HG03103 (cell line): ENCODE data around the gene METTL15.
"Not testable (repeated sequence)": the region's sequence is repeated elsewhere in the genome, so short reads cannot be mapped to it uniquely, and the experiment has no call there.

Source experiments
- ATAC-seq: cut with Tn5 transposase; IDR thresholded peaks from one replicate; pipeline ENCODE4 v1.9.1; 2021; ENCODE audit warnings: low read depth; ENCODE audit not compliant: unreplicated experiment

The METTL15 gene, protein sequence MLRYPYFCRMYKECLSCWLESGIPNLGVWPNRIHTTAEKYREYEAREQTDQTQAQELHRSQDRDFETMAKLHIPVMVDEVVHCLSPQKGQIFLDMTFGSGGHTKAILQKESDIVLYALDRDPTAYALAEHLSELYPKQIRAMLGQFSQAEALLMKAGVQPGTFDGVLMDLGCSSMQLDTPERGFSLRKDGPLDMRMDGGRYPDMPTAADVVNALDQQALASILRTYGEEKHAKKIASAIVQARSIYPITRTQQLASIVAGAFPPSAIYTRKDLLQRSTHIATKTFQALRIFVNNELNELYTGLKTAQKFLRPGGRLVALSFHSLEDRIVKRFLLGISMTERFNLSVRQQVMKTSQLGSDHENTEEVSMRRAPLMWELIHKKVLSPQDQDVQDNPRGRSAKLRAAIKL

GRCh38 chr11:28107750-28108618, at the start of gene METTL15, which contains the start of gene KIF18A:
TSS of gene METTL15 (plus strand) at chr11:28108388. CDS start at chr11:28113335, 4,947 bp downstream.
TSS of gene KIF18A (minus strand) at chr11:28108156. CDS start at chr11:28097947, 10,209 bp downstream.
- ATAC-seq, result peak; percentile 91

- ATAC-seq, result no peak
These were observed 36.9 kb upstream of the METTL15 start for GRCh38 chr11:28071305-28071704.

DNA sequence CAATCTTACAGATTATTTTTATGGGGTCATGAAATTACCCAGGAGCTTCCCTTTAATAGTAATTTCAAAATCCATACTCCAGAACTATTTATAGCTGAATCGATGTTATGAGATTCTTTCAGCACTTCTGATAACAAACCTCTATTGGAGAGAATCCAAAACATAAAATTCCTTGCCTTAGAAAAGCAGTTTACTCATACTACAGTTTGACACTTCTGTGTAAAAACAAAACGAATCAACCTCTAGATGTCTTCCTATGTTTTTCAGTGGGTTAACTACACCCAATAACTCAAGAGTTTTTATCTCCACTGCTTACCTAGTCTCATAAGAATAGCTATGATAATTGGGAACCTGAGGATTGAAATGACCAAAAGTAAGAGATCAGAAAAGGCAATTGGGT, 35.9 kb upstream of the METTL15 start:
- ATAC-seq, result no peak

DNA sequence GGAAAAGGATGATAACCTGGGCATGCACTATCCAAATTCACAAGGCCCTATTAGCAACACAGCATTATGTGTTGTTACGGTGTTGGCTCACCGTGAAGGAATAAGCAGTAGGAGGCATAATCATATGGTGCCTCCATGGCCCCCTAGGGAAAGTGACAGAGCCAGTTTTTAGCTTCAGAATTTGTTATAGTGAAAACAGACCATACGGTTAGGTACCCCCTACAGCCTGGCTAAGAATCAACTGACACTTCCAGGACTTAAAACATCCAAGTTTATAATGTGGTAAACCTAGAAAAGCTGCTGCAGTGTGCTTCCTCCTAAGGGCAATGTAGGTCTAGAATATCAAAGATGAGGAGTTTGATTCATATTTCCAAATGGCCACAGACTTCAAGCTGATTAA, 30.7 kb upstream of the METTL15 start:
- no peak for ATAC-seq

GRCh38 chr11:28083118-28083517, 25.1 kb upstream of the METTL15 start:
- ATAC-seq, result no peak

DNA sequence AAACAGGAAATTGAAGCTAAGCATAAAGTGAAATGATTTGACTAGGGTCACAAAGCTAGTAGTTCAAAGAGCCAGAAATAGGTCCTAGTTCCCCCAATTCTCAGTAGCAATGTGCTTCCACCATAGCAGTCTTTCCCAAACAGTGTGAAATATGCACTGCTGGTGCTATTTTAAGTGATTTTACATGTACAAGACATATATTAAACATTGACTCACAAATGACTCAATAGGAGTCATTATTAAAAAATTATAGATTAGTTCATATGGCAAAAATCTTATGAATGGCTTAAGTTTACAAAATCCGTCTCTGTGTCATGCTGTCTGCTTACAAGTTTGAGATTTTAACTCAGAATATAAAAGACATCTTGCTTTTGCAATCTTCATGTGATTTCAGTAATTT, 21.6 kb upstream of the METTL15 start:
- ATAC-seq, result no peak

GRCh38 chr11:28087192-28087591, 21.0 kb upstream of the METTL15 start:
- ATAC-seq, result not testable (repeated sequence)

DNA sequence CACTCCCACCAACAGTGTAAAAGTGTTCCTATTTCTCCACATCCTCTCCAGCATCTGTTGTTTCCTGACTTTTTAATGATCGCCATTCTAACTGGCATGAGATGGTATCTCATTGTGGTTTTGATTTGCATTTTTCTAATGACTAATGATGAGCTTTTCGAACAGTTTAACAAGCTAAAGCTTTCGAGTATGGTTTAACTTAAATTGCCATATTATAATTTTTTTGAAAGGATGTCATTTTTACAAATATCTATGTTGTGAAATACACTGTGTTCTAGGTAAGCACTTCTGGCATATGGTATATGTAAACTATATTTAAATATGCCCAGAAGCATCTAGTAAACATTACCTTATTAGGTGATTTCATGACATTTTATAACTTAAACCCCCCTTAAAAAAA, 20.5 kb upstream of the METTL15 start:
- not testable (repeated sequence) for ATAC-seq

DNA sequence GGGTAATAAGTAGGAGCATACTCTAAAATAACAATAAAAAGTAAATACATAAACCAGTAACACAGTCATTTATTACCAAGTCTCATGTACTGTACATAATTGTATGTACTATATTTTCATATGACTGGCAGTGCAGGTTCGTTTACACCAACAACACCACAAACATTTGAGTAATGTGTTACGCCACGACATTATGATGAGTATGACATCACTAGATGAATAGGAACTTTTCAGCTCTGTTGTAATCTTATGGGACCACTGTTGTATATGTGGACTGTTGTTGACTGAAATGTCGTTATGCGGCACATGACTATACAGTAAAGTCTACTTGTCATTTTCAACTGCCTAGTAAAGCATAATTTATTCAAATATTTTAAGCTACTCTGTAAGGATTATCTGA, 18.8 kb upstream of the METTL15 start:
- ATAC-seq, result no peak

DNA sequence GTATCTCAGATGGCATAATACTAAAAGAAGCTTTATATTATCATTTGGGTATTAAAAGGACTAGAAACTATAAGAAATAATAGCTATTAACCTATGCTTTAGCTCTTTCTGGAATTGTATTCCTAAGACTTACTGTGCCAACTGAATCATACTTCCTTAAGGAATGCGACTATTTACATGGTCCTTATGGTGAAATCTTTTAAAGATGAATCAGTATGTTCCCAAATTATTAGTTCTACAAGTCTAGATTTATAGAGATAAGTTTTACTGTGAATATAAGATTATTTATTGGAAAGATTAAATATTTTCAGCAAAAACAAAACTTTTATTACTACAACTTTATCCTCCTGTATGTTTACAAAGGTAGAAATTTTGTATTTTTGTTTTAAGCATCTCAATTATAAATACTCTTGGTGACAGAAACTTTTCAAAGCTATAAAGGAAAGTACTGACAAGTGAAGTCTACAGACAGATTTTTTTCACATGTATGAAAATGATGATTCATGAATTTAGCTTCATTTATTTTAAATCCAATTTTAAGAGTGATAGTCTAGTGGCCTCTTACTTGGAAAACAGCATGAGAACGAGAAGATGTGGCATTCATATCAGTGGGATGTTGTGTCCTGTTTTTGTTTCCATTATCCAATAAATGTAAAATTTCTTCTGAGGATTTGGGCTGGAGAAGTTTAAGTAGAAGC, 18.0 kb upstream of the METTL15 start:
- ATAC-seq, result no peak

DNA sequence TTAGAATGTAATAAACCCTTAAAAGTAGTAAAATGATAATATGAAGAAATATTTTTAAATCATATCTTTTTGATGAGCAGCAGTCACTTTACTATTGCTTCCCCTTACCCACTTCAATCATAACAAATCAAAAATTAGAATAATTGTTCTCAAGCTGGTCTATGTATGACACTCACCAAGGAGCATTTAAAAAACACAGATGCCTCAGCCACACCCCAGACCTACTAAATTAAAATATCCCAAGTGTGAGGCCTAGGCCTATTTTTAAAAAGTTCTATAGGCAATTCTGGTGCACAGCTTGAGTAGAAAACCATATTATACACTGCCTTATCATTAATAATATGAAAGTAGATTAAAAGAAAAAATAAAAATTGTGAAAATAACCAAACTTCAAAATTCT, 15.4 kb upstream of the METTL15 start:
- no peak for ATAC-seq

DNA sequence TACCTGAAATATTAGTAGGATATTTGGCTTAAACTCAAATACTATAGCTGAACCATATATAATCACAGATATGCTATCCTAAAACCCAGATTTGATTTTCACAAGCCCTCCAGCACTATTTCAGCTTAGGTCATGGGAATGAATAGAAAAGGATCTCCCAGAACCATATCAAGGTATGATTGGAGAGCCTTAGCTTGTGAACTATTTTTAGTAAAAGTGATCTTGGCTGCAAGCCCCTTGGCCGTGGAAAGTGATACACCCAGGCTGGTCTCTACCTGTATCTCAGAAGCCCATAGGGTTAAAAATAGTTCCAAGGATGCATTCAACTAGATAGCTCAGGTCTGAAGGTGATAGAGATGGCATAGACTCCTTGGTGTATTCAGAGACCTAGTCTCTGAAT, 9.9 kb upstream of the METTL15 start:
- no peak for ATAC-seq

DNA sequence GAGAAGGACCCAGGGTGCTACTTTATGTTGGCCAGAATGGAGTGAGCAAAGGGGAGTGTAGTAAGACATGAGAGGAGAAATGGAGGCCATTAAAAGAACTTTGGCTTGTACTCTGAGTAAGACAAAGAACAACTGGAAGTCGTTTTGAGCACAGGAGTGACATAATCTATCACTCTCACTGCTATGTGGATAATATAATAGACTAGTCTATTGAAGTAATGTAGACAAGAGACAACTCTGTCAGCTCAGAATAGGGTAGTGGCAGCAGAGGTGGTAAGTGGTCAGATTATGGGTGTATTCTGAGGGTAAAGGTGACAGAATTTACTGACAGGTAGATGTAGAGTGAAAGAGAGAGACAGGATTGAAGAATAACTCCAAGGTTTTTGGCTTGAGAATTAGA, 8.5 kb upstream of the METTL15 start:
- ATAC-seq, result no peak

GRCh38 chr11:28100665-28101064, 7.5 kb upstream of the METTL15 start:
- ATAC-seq, result no peak

GRCh38 chr11:28102300-28102699, 5.9 kb upstream of the METTL15 start:
- not testable (repeated sequence) for ATAC-seq

GRCh38 chr11:28104425-28104824, 3.8 kb upstream of the METTL15 start:
- no peak for ATAC-seq

DNA sequence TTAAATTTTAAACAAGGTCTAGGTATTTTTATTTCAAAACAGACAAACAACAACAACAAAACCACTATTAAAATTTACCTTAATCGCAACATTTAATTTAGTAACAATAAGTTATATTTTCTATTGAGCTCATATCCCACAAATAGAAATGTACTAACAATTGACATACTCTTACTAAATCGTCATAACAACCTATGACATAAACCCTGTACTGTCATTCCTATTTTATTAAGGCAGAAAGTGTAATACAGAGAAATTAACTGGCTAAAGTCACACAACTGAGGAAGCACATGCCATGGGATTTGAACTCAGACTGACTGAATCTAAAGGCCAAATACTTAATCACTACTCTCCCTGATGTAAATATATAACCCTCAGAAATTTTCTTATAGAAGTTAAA, 3.2 kb upstream of the METTL15 start:
- ATAC-seq, result no peak

GRCh38 chr11:28105869-28106268, 2.3 kb upstream of the METTL15 start:
- no peak for ATAC-seq

DNA sequence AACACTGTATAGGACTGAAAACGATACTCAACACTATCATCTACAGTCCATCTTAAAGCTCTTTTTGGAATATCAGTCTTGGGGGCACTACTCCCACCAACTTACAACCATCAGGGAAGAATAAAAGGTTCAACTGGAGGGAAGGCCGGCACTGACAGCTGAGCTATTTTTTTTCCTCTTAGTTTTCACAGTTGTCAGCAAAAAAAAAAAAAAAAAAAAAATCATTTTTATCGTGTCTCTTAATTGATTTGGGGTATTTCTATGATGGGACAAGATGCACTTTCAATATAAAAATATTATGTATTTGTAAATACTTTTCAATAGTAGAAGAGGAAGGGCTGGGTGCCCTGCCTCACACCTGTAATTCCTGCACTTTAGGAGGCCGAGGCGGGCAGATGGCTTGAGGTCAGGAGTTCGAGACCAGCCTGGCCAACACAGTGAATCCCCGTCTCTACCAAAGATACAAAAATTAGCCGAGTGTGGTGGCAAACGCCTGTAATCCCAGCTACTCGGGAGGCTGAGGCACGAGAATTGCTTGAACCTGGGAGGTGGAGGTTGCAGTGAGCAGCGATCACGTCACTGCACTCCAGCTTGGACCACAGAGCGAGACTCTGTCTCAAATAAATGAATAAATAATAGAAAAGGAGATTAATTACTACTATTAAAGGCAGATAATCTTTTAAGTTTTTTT, 1.7 kb upstream of the METTL15 start:
- ATAC-seq, result no peak

- no peak for ATAC-seq
These were observed 918 bp upstream of the METTL15 start for GRCh38 chr11:28107191-28107749.
